CD4-positive, CD25-positive, alpha-beta regulatory T cell (primary cell): Measurements from ENCODE around the gene DUS1L. TPM values are rescaled to one million over a fixed set of nuclear protein-coding genes. Genes with fewer than 3 reads are reported as not detected.
A peak's percentile ranks its signal among the peaks of the same experiment; 100 is the strongest.

Source experiments
- ATAC-seq, 2 donors: fragments of 150-1000 bp; cut with Tn5 transposase; one replicate each; pipeline ENCODE4 v1.10.0; 2021; ENCODE audit warnings: low read depth in 2 of 2, moderate number of reproducible peaks in 2 of 2, moderate library complexity in 1 of 2
- DNase-seq, 3 donors: peaks; one replicate each; pipeline versions ENCODE4 v3.0.0 to v3.0.0-alpha.2; 2012 to 2022; ENCODE audit warnings: mixed read lengths in 1 of 3
- H3K27ac ChIP-seq: one replicate; pipeline ENCODE4 v1.7.0; 2013; ENCODE audit warnings: mild to moderate bottlenecking, low read length; ENCODE audit not compliant: insufficient read depth, poor library complexity, severe bottlenecking
- H3K27me3 ChIP-seq: one replicate; pipeline ENCODE4 v1.7.0; 2013; ENCODE audit warnings: low read length; ENCODE audit not compliant: control insufficient read depth, insufficient read depth
- H3K36me3 ChIP-seq: one replicate; pipeline ENCODE4 v1.7.0; 2013; ENCODE audit warnings: mild to moderate bottlenecking, low read length, moderate library complexity; ENCODE audit not compliant: control insufficient read depth, insufficient read depth
- H3K4me1 ChIP-seq: 2 replicates; pipeline ENCODE4 v1.7.0; 2013; ENCODE audit warnings: mild to moderate bottlenecking, low read length; ENCODE audit not compliant: insufficient read depth, control insufficient read depth, poor library complexity, severe bottlenecking
- H3K4me3 ChIP-seq: one replicate; pipeline ENCODE4 v1.7.0; 2013; ENCODE audit warnings: low read depth, mild to moderate bottlenecking, low read length, moderate library complexity
- H3K9me3 ChIP-seq, 2 experiments: 1 replicate in 1 of 2; 2 replicates in 1 of 2; pipeline ENCODE4 v1.7.0; 2013; ENCODE audit warnings: low read length in 2 of 2, mild to moderate bottlenecking in 1 of 2, moderate library complexity in 1 of 2; ENCODE audit not compliant: control insufficient read depth in 2 of 2
- H3K27ac Mint-ChIP-seq, 3 donors: one replicate each; pipeline ENCODE4 v1.8.0; 2020 to 2022; ENCODE audit warnings: mild to moderate bottlenecking in 3 of 3, mixed read lengths in 3 of 3, moderate library complexity in 2 of 3
- H3K27me3 Mint-ChIP-seq: one replicate; pipeline ENCODE4 v1.8.0; 2022; ENCODE audit warnings: mild to moderate bottlenecking, mixed read lengths
- H3K36me3 Mint-ChIP-seq: one replicate; pipeline ENCODE4 v1.8.0; 2020; ENCODE audit warnings: mixed read lengths
- H3K4me1 Mint-ChIP-seq, 4 donors: one replicate each; pipeline ENCODE4 v1.8.0; 2020 to 2022; ENCODE audit warnings: mixed read lengths in 4 of 4, mild to moderate bottlenecking in 1 of 4
- H3K4me3 Mint-ChIP-seq, 4 donors: one replicate each; pipeline ENCODE4 v1.8.0; 2020 to 2022; ENCODE audit warnings: mild to moderate bottlenecking in 4 of 4, mixed read lengths in 4 of 4, moderate library complexity in 3 of 4
- H3K9me3 Mint-ChIP-seq, 7 donors: one replicate each; pipeline ENCODE4 v1.8.0; 2020 to 2022; ENCODE audit warnings: mixed read lengths in 7 of 7, mild to moderate bottlenecking in 3 of 7, moderate library complexity in 2 of 7
- polyA plus RNA-seq, 4 donors: library from polyadenylated mRNA; unstranded; fragments of 300-500 nt; fragmentation: Illumina TruSeq; gene quantifications; one replicate each; pipeline ENCODE4 v1.2.3, GENCODE V29; 2021
- total RNA-seq: library from RNA; stranded (reverse); gene quantifications from one replicate; pipeline ENCODE4 v1.2.3, GENCODE V29; 2022

The DUS1L gene
- total and polyA plus RNA-seq, 5 donors from 2014 or later = 49.3 to 128 (median 69.5) TPM

GRCh38 chr17:82034371-82035011 is 31.1 kb downstream of the DUS1L start:
- Mint-ChIP-seq H3K4me1 (peaks cover 5 to 38% (median 13%) of the 10 kb centered on the region in 4 donors), H3K36me3 (peaks cover 5% of the 10 kb centered on the region), H3K27ac (no peak overlapping the region), H3K4me3 (peak overlapping the region in 3 of 4 donors; percentile 91 to 93 (median 93)), H3K9me3 (no peaks in the 10 kb centered on the region), H3K27me3 (no peaks in the 10 kb centered on the region)
- Histone ChIP-seq H3K4me3 (no peak overlapping the region), H3K4me1 (peaks cover 42% of the 10 kb centered on the region), H3K27ac (no peak overlapping the region), H3K36me3 (no peaks in the 10 kb centered on the region), H3K9me3 (no peaks in the 10 kb centered on the region), H3K27me3 (no peaks in the 10 kb centered on the region)
- DNase-seq (no peak), ATAC-seq (no peak)

GRCh38 chr17:82033359-82034085 is 32.1 kb downstream of the DUS1L start:
- ATAC-seq = no peak

GRCh38 chr17:82031885-82032627 is 33.5 kb downstream of the DUS1L start:
- DNase-seq (peak in 2 of 3 donors; percentile 39 to 45), ATAC-seq (peak in 1 of 2 donors; percentile 8)
- no peak overlapping the region for H3K27ac ChIP-seq
- Mint-ChIP-seq H3K36me3 (peaks cover 5% of the 10 kb centered on the region), H3K27me3 (no peaks in the 10 kb centered on the region), H3K4me1 (peaks cover 0 to 28% (median 7%) of the 10 kb centered on the region in 4 donors), H3K4me3 (peak overlapping the region in 3 of 4 donors; percentile 44 to 86 (median 67)), H3K9me3 (no peaks in the 10 kb centered on the region), H3K27ac (no peak overlapping the region)
- no peak overlapping the region for H3K4me3 ChIP-seq
- H3K27me3 ChIP-seq = no peaks in the 10 kb centered on the region
- H3K4me1 ChIP-seq = peaks cover 36% of the 10 kb centered on the region
- no peaks in the 10 kb centered on the region for H3K9me3 ChIP-seq
- H3K36me3 ChIP-seq = no peaks in the 10 kb centered on the region

More at GRCh38 chr17:82033359-82034085, 32.1 kb downstream of the DUS1L start:
- no peak overlapping the region for H3K4me3 ChIP-seq
- Mint-ChIP-seq H3K27me3 (no peaks in the 10 kb centered on the region), H3K4me3 (peak overlapping the region; percentile 28 to 86 (median 65)), H3K27ac (no peak overlapping the region), H3K36me3 (peaks cover 5% of the 10 kb centered on the region), H3K4me1 (peaks cover 5 to 34% (median 13%) of the 10 kb centered on the region in 4 donors), H3K9me3 (no peaks in the 10 kb centered on the region)
- H3K27me3 ChIP-seq = no peaks in the 10 kb centered on the region
- peaks cover 42% of the 10 kb centered on the region for H3K4me1 ChIP-seq
- no peaks in the 10 kb centered on the region for H3K36me3 ChIP-seq
- no peaks in the 10 kb centered on the region for H3K9me3 ChIP-seq
- no peak for DNase-seq
- H3K27ac ChIP-seq = no peak overlapping the region

GRCh38 chr17:82031303-82031884 is 34.2 kb downstream of the DUS1L start, which contains the start of gene RAC3:
TSS of gene RAC3 (plus strand) at chr17:82031678. CDS start at chr17:82031762, 84 bp downstream.
- no peaks in the 10 kb centered on the region for H3K27me3 ChIP-seq
- peak within 1 kb of the TSS in 2 of 3 donors; percentile 63 to 71 for H3K27ac Mint-ChIP-seq
- H3K4me3 Mint-ChIP-seq = peak within 1 kb of the TSS; percentile 86 to 91 (median 90)
- H3K27ac ChIP-seq = no peak within 1 kb of the TSS
- no peaks in the 10 kb centered on the region for H3K27me3 Mint-ChIP-seq
- peak in 1 of 2 donors; percentile 4 for ATAC-seq
- H3K4me1 Mint-ChIP-seq = peaks cover 0 to 28% (median 7%) of the 10 kb centered on the region in 4 donors
- H3K36me3 ChIP-seq = no peaks in the 10 kb centered on the region
- H3K4me1 ChIP-seq = peaks cover 29% of the 10 kb centered on the region
- H3K4me3 ChIP-seq = no peak within 1 kb of the TSS
- H3K9me3 Mint-ChIP-seq = no peaks in the 10 kb centered on the region
- DNase-seq = no peak
- peaks cover 5% of the 10 kb centered on the region for H3K36me3 Mint-ChIP-seq
- H3K9me3 ChIP-seq = no peaks in the 10 kb centered on the region

- no peaks in the 10 kb centered on the region for H3K9me3 ChIP-seq
- H3K27ac ChIP-seq = no peak overlapping the region
- H3K27me3 Mint-ChIP-seq = no peaks in the 10 kb centered on the region
- H3K36me3 Mint-ChIP-seq = peaks cover 5% of the 10 kb centered on the region
- peak; percentile 81 to 82 for ATAC-seq
- H3K4me1 Mint-ChIP-seq = peaks cover 0 to 23% (median 7%) of the 10 kb centered on the region in 4 donors
- peak; percentile 72 to 86 (median 84) for DNase-seq
- H3K27ac Mint-ChIP-seq = peak overlapping the region in 2 of 3 donors; percentile 63 to 71
- peak overlapping the region; percentile 86 to 91 (median 90) for H3K4me3 Mint-ChIP-seq
- H3K27me3 ChIP-seq = no peaks in the 10 kb centered on the region
- no peaks in the 10 kb centered on the region for H3K36me3 ChIP-seq
- H3K4me3 ChIP-seq = no peak overlapping the region
- H3K9me3 Mint-ChIP-seq = no peaks in the 10 kb centered on the region
- peaks cover 23% of the 10 kb centered on the region for H3K4me1 ChIP-seq
Measured at GRCh38 chr17:82030470-82031302, 34.9 kb downstream of the DUS1L start.

- Histone ChIP-seq H3K27ac (no peak overlapping the region), H3K9me3 (no peaks in the 10 kb centered on the region), H3K4me1 (peaks cover 20% of the 10 kb centered on the region), H3K27me3 (no peaks in the 10 kb centered on the region), H3K36me3 (no peaks in the 10 kb centered on the region), H3K4me3 (no peak overlapping the region)
- peak in 1 of 3 donors; percentile 21 for DNase-seq
- Mint-ChIP-seq H3K27me3 (no peaks in the 10 kb centered on the region), H3K36me3 (peaks cover 2% of the 10 kb centered on the region), H3K27ac (no peak overlapping the region), H3K4me1 (peaks cover 0 to 17% (median 2%) of the 10 kb centered on the region in 4 donors), H3K4me3 (peak overlapping the region in 3 of 4 donors; percentile 62 to 91 (median 74)), H3K9me3 (no peaks in the 10 kb centered on the region)
- no peak for ATAC-seq
Measured at GRCh38 chr17:82029990-82030469, 35.6 kb downstream of the DUS1L start.
